SU-DHL-6 (cell line): ENCODE results near the gene ESPN.

Experiments used
- CTCF ChIP-seq: fragments of 200-600 bp; sonication (generic); IDR thresholded peaks from one replicate; pipeline ENCODE4 v1.5.1; 2017; ENCODE audit warnings: antibody characterized with exemption, mild to moderate bottlenecking, low read length, moderate library complexity; ENCODE audit not compliant: insufficient read depth, poor library complexity, severe bottlenecking
- EZH2phosphoT487 ChIP-seq: fragments of 200-600 bp; sonication (generic), shearing (Covaris generic); conservative IDR thresholded peaks from 2 replicates; pipeline ENCODE4 v1.6.1; 2018; ENCODE audit warnings: mild to moderate bottlenecking, antibody characterized with exemption, low read length, moderate library complexity, mixed read lengths

GRCh38 chr1:6483017-6483760, 58.6 kb downstream of the ESPN start:
- TF ChIP-seq CTCF, result no peak
- TF ChIP-seq EZH2phosphoT487, result no peak
